IMR-90 (cell line): Measurements from ENCODE around the gene PLA2G2F. TPM values are rescaled to one million over a fixed set of nuclear protein-coding genes. Genes with fewer than 3 reads are reported as not detected.

Source experiments
- ATAC-seq: fragments of 200-7000 bp; cut with Tn5 transposase; 2 replicates; pipeline ENCODE4 v1.9.1; 2020; ENCODE audit warnings: low read depth, mild to moderate bottlenecking, moderate library complexity
- BruUV-seq: library from RNA; stranded (reverse); fragments of 400-500 nt; replicated peaks from 2 replicates; lab custom pipeline; 2021; lab: Mats Ljungman, UMichigan
- CTCF ChIA-PET: fragments of 300-600 bp; formaldehyde crosslinking; extraction: SDS; loops from one replicate; lab custom pipeline; 2021; ENCODE audit warnings: antibody characterized with exemption; lab: Yijun Ruan, JAX
- POLR2A ChIA-PET: fragments of 300-600 bp; sonication (Branson Sonifier 250); formaldehyde crosslinking; loops from one replicate; lab custom pipeline; 2022; ENCODE audit warnings: antibody characterized with exemption; ENCODE audit not compliant: unreplicated experiment; lab: Charles Lee
- DNase-seq: peaks from one replicate; pipeline ENCODE4 v3.0.0; 2013
- H2AFZ ChIP-seq: replicated peaks from 2 replicates; pipeline ENCODE3; 2013; ENCODE audit warnings: low read length, mild to moderate bottlenecking; ENCODE audit not compliant: poor library complexity
- H2AK5ac ChIP-seq: 2 replicates; pipeline ENCODE4 v1.6.1; 2013; ENCODE audit warnings: low read depth, low read length, inconsistent platforms
- H2AK9ac ChIP-seq: replicated peaks from 2 replicates; pipeline ENCODE3; 2013; ENCODE audit warnings: mild to moderate bottlenecking, low read depth, low read length, moderate library complexity; ENCODE audit not compliant: poor library complexity
- H2BK120ac ChIP-seq: 2 replicates; pipeline ENCODE4 v1.6.1; 2013; ENCODE audit warnings: low read depth, low read length, inconsistent platforms
- H2BK15ac ChIP-seq: 3 replicates; pipeline ENCODE4 v1.6.1; 2013; ENCODE audit warnings: low read depth, low read length, inconsistent platforms
- H2BK20ac ChIP-seq: 2 replicates; pipeline ENCODE4 v1.6.1; 2013; ENCODE audit warnings: low read depth, mild to moderate bottlenecking, inconsistent platforms, low read length, moderate library complexity
- H2BK5ac ChIP-seq: 2 replicates; pipeline ENCODE4 v1.6.1; 2013; ENCODE audit warnings: mild to moderate bottlenecking, low read depth, low read length, inconsistent platforms; ENCODE audit not compliant: poor library complexity, severe bottlenecking
- H3K14ac ChIP-seq: replicated peaks from 2 replicates; pipeline ENCODE4 v1.6.1; 2013; ENCODE audit warnings: low read depth, low read length, inconsistent platforms
- H3K18ac ChIP-seq: 2 replicates; pipeline ENCODE4 v1.6.1; 2013; ENCODE audit warnings: low read depth, low read length, control low read depth
- H3K23ac ChIP-seq: 2 replicates; pipeline ENCODE4 v1.6.1; 2013; ENCODE audit warnings: low read depth, low read length, inconsistent platforms
- H3K27ac ChIP-seq: 2 replicates; pipeline ENCODE4 v1.5.1; 2013; ENCODE audit warnings: mild to moderate bottlenecking, control low read depth, low read length; ENCODE audit not compliant: insufficient read depth
- H3K27me3 ChIP-seq: 2 replicates; pipeline ENCODE4 v1.6.1; 2013; ENCODE audit warnings: low read length; ENCODE audit not compliant: control insufficient read depth, insufficient read depth
- H3K36me3 ChIP-seq: 2 replicates; pipeline ENCODE4 v1.6.1; 2013; ENCODE audit warnings: low read length, mixed read lengths; ENCODE audit not compliant: control insufficient read depth, insufficient read depth
- H3K4ac ChIP-seq: 2 replicates; pipeline ENCODE4 v1.6.1; 2013; ENCODE audit warnings: low read depth, low read length, inconsistent platforms
- H3K4me1 ChIP-seq: 2 replicates; pipeline ENCODE4 v1.6.1; 2013; ENCODE audit warnings: low read length, mixed read lengths; ENCODE audit not compliant: control insufficient read depth, insufficient read depth
- H3K4me2 ChIP-seq: 2 replicates; pipeline ENCODE4 v1.6.1; 2013; ENCODE audit warnings: low read depth, mild to moderate bottlenecking, control low read depth, low read length, moderate library complexity
- H3K4me3 ChIP-seq: 2 replicates; pipeline ENCODE4 v1.5.1; 2013; ENCODE audit warnings: low read depth, mild to moderate bottlenecking, control low read depth, low read length, moderate library complexity; ENCODE audit not compliant: insufficient read depth
- H3K56ac ChIP-seq: 2 replicates; pipeline ENCODE4 v1.6.1; 2013; ENCODE audit warnings: low read length, inconsistent platforms; ENCODE audit not compliant: insufficient read depth; ENCODE audit errors: extremely low read depth
- H3K79me1 ChIP-seq, 2 experiments: 2 replicates each; pipeline ENCODE4 v1.6.1; 2013; ENCODE audit warnings: low read length in 2 of 2, inconsistent platforms in 1 of 2, low read depth in 1 of 2
- H3K9ac ChIP-seq: 2 replicates; pipeline ENCODE4 v1.6.1; 2013; ENCODE audit warnings: low read depth, low read length, control low read depth
- H3K9me1 ChIP-seq: 2 replicates; pipeline ENCODE4 v1.6.1; 2013; ENCODE audit warnings: low read length, inconsistent platforms; ENCODE audit not compliant: insufficient read depth
- H3K9me3 ChIP-seq: 2 replicates; pipeline ENCODE4 v1.6.1; 2013; ENCODE audit warnings: low read length; ENCODE audit not compliant: control insufficient read depth, insufficient read depth
- H4K20me1 ChIP-seq: 2 replicates; pipeline ENCODE4 v1.6.1; 2013; ENCODE audit warnings: low read length, inconsistent platforms; ENCODE audit not compliant: insufficient read depth
- H4K5ac ChIP-seq: 2 replicates; pipeline ENCODE4 v1.6.1; 2013; ENCODE audit warnings: mild to moderate bottlenecking, low read depth, low read length, control low read depth
- H4K8ac ChIP-seq, 2 experiments: 2 replicates each; pipeline ENCODE4 v1.6.1; 2013; ENCODE audit warnings: low read depth in 2 of 2, low read length in 2 of 2, control low read depth in 1 of 2, inconsistent platforms in 1 of 2
- H4K91ac ChIP-seq: 2 replicates; pipeline ENCODE4 v1.6.1; 2013; ENCODE audit warnings: low read depth, low read length, inconsistent platforms; ENCODE audit not compliant: insufficient read depth
- CHD1 ChIP-seq: IDR thresholded peaks from 2 replicates; pipeline ENCODE4 v1.6.1; 2012; ENCODE audit warnings: low read depth, low read length, improper control_type of control experiment
- CTCF ChIP-seq: conservative IDR thresholded peaks from 2 replicates; pipeline ENCODE4 v1.5.1; 2012; ENCODE audit warnings: mild to moderate bottlenecking, low read depth, low read length, improper control_type of control experiment
- ELK1 ChIP-seq: fragments of 150-350 bp; IDR thresholded peaks from 2 replicates; pipeline ENCODE4 v1.6.1; 2016; ENCODE audit warnings: low read depth, mild to moderate bottlenecking, low read length, moderate library complexity, borderline replicate concordance
- FOS ChIP-seq: fragments of 150-350 bp; IDR thresholded peaks from 2 replicates; pipeline ENCODE4 v1.6.1; 2016; ENCODE audit warnings: low read depth, low read length
- MAFK ChIP-seq: IDR thresholded peaks from 2 replicates; pipeline ENCODE4 v1.6.1; 2012; ENCODE audit warnings: low read depth, low read length, improper control_type of control experiment
- MAZ ChIP-seq: IDR thresholded peaks from 2 replicates; pipeline ENCODE4 v1.6.1; 2012; ENCODE audit warnings: low read depth, mild to moderate bottlenecking, low read length, improper control_type of control experiment, moderate library complexity, borderline replicate concordance
- MXI1 ChIP-seq: IDR thresholded peaks from 2 replicates; pipeline ENCODE4 v1.6.1; 2012; ENCODE audit warnings: low read depth, mild to moderate bottlenecking, low read length, moderate library complexity, borderline replicate concordance
- NFE2L2 ChIP-seq: fragments of 150-350 bp; IDR thresholded peaks from 2 replicates; pipeline ENCODE4 v1.6.1; 2016; ENCODE audit warnings: low read depth, mild to moderate bottlenecking, low read length
- POLR2A ChIP-seq: IDR thresholded peaks from 2 replicates; pipeline ENCODE4 v1.6.1; 2012; ENCODE audit warnings: mild to moderate bottlenecking, low read depth, low read length
- RAD21 ChIP-seq: IDR thresholded peaks from 2 replicates; pipeline ENCODE4 v1.6.1; 2012; ENCODE audit warnings: low read length, improper control_type of control experiment
- SMC3 ChIP-seq: fragments of 150-350 bp; IDR thresholded peaks from 2 replicates; pipeline ENCODE4 v1.6.1; 2016; ENCODE audit warnings: low read depth, mild to moderate bottlenecking, antibody characterized with exemption, low read length, moderate library complexity
- USF2 ChIP-seq: fragments of 150-350 bp; IDR thresholded peaks from 2 replicates; pipeline ENCODE4 v1.6.1; 2017; ENCODE audit warnings: mild to moderate bottlenecking, antibody characterized with exemption, low read length, low read depth
- WGBS, 2 experiments: methylation state at CpG; one replicate each; pipeline versions ENCODE4 v1.1.5 to v1.1.7; 2013; ENCODE audit warnings: missing lambda C conversion rate in 2 of 2; ENCODE audit not compliant: insufficient read length in 1 of 2; ENCODE audit errors: extremely low coverage in 2 of 2; 5-methylcytosine and 5-hydroxymethylcytosine counted together
- dilution Hi-C: fragments of 300-500 bp; cut with HindIII; formaldehyde crosslinking; loops from one replicate; pipeline ENCODE4 v1.14.3; 2018; ENCODE audit warnings: low sequenced_read_pairs; ENCODE audit not compliant: unreplicated experiment
- in situ Hi-C: fragments of 300-500 bp; cut with MboI; formaldehyde crosslinking; loops from 3 replicates; pipeline ENCODE4 v1.14.3; 2019; ENCODE audit warnings: low sequenced_read_pairs, inconsistent platforms, mixed read lengths
- intact Hi-C: fragments of 100-400 bp; cut with micrococcal nuclease; formaldehyde crosslinking; loops from 2 replicates; pipeline ENCODE4 v1.10.0; 2022
- polyA plus RNA-seq, 3 experiments: library from polyadenylated mRNA; depleted of rRNA; stranded (reverse); fragments of >200 nt; gene quantifications; 2 replicates each; pipeline ENCODE4 v1.2.3, GENCODE V29; 2012; ENCODE audit warnings: low replicate concordance in 1 of 3
- total RNA-seq: library from RNA; depleted of rRNA; stranded (reverse); fragments of >200 nt; gene quantifications from 2 replicates; pipeline ENCODE4 v1.2.3, GENCODE V29; 2012

Gene PLA2G2F
- total and polyA plus RNA-seq, 2 of the 4 experiments (the other 2 are of a cell fraction), result not detected

- POLR2A ChIA-PET, result no interaction called here
- no peak overlapping the region for H3K4me3 ChIP-seq
- no peaks in the 10 kb centered on the region for H3K9me3 ChIP-seq
- no peaks in the 10 kb centered on the region for H3K9me1 ChIP-seq
- intact Hi-C loops, result no loop called here
- H2BK120ac ChIP-seq, result no peak overlapping the region
- no peak overlapping the region for H3K4ac ChIP-seq
- no peaks in the 10 kb centered on the region for H3K79me1 ChIP-seq
- no peak overlapping the region for H3K18ac ChIP-seq
- no peak overlapping the region for H2BK5ac ChIP-seq
- no peak for TF ChIP-seq RAD21
- TF ChIP-seq MAFK, result no peak
- TF ChIP-seq FOS, result no peak
- TF ChIP-seq POLR2A, result no peak
- no peak for TF ChIP-seq USF2
- TF ChIP-seq MAZ, result no peak
- no peak for TF ChIP-seq SMC3
- no peak for TF ChIP-seq NFE2L2
- TF ChIP-seq CTCF, result no peak
- TF ChIP-seq ELK1, result no peak
- no peak for TF ChIP-seq MXI1
- TF ChIP-seq CHD1, result no peak
- H4K20me1 ChIP-seq, result no peaks in the 10 kb centered on the region
- H3K23ac ChIP-seq, result no peak overlapping the region
- H3K14ac ChIP-seq, result no peak overlapping the region
- no peak overlapping the region for H2AFZ ChIP-seq
- no peak overlapping the region for H3K56ac ChIP-seq
- H3K36me3 ChIP-seq, result no peaks in the 10 kb centered on the region
- H2AK5ac ChIP-seq, result no peak overlapping the region
- H4K91ac ChIP-seq, result no peak overlapping the region
- H2BK20ac ChIP-seq, result no peak overlapping the region
- no peak overlapping the region for H4K8ac ChIP-seq
- ATAC-seq (no peak), DNase-seq (no peak)
- H2BK15ac ChIP-seq, result no peak overlapping the region
- CTCF ChIA-PET, result no interaction called here
- peaks cover 35% of the 10 kb centered on the region for H3K27me3 ChIP-seq
- H2AK9ac ChIP-seq, result no peak overlapping the region
- dilution Hi-C loops, result no loop called here
- in situ Hi-C loops, result no loop called here
- H3K9ac ChIP-seq, result no peak overlapping the region
- no peaks in the 10 kb centered on the region for H3K4me1 ChIP-seq
- H3K4me2 ChIP-seq, result no peak overlapping the region
- 80% methylated on average over 1 of the region's 2 CpGs; no CpG with 5 or more reads in 1 of the 2 experiments for WGBS, 2 experiments
- no peak overlapping the region for H3K27ac ChIP-seq
- no peak overlapping the region for H4K5ac ChIP-seq
- BruUV-seq, result no TSS peak
Observed at GRCh38 chr1:20194224-20194623, 55.1 kb downstream of the PLA2G2F start.
